Body of pancreas (tissue), 4 donors: ENCODE data around the gene CEP104. TPM values are rescaled to one million over a fixed set of nuclear protein-coding genes. Genes with fewer than 3 reads are reported as not detected.
A peak's percentile ranks its signal among the peaks of the same experiment; 100 is the strongest.

Source experiments
- ATAC-seq: fragments of 150-250 bp; one replicate; pipeline ENCODE4 v1.9.1; 2016
- DNase-seq, 4 donors: peaks; one replicate each; pipeline ENCODE4 v3.0.0-alpha.2; 2019
- H3K27ac ChIP-seq, 4 donors: fragments of 200-600 bp; sonication (generic); 1 replicate in 3 of 4; 2 replicates in 1 of 4; pipeline versions ENCODE4 v1.5.1 to v1.6.1; 2016 to 2019; ENCODE audit warnings: mild to moderate bottlenecking in 1 of 4, mixed read lengths in 1 of 4, moderate library complexity in 1 of 4
- H3K27me3 ChIP-seq, 2 donors: fragments of 200-600 bp; sonication (generic); one replicate each; pipeline ENCODE4 v1.6.0; 2016; ENCODE audit warnings: mild to moderate bottlenecking in 1 of 2
- H3K36me3 ChIP-seq, 2 donors: fragments of 200-600 bp; sonication (generic); replicated peaks in 1 of 2; 2 replicates each; pipeline ENCODE4 v1.5.1; 2016; ENCODE audit warnings: low read depth in 2 of 2; ENCODE audit not compliant: insufficient read depth in 1 of 2
- H3K4me1 ChIP-seq: fragments of 200-600 bp; sonication (generic); one replicate; pipeline ENCODE4 v1.6.0; 2016
- H3K4me3 ChIP-seq, 2 donors: fragments of 200-600 bp; sonication (generic); 1 replicate in 1 of 2; 2 replicates in 1 of 2; pipeline ENCODE4 v1.5.1; 2016 to 2019
- H3K9me3 ChIP-seq, 3 donors: fragments of 200-600 bp; sonication (generic); 1 replicate in 2 of 3; 2 replicates in 1 of 3; pipeline ENCODE4 v1.5.1; 2016
- CTCF ChIP-seq, 7 experiments: fragments of 450-650 bp in 4 of 7; fragments of 200-600 bp in 3 of 7; sonication (generic) in 3 of 7; IDR thresholded peaks; one replicate each; pipeline ENCODE4 v1.5.1; 2016 to 2019; ENCODE audit warnings: antibody characterized with exemption in 7 of 7
- POLR2A ChIP-seq, 3 donors: fragments of 450-650 bp; IDR thresholded peaks; one replicate each; pipeline ENCODE4 v1.6.1; 2016; ENCODE audit warnings: antibody characterized with exemption in 3 of 3, mild to moderate bottlenecking in 2 of 3
- WGBS, 2 donors: methylation state at CpG; one replicate each; pipeline ENCODE4 v1.1.5; 2017; 5-methylcytosine and 5-hydroxymethylcytosine counted together
- intact Hi-C: fragments of 100-400 bp; cut with DNase I; formaldehyde crosslinking; loops from one replicate; pipeline ENCODE4 v1.15.1; 2023
- total RNA-seq, 2 donors: library from RNA; depleted of rRNA; stranded (reverse); fragments of >200 nt; gene quantifications; one replicate each; pipeline ENCODE4 v1.1.0, GENCODE V29; 2016

CEP104 gene
- total RNA-seq, 2 donors from 2014 or later, result 17.9 to 22.1 TPM

GRCh38 chr1:3879099-3879498 lies 22.1 kb upstream of the CEP104 start:
- no peaks in the 10 kb centered on the region for H3K4me1 ChIP-seq
- peak overlapping the region in 2 of 4 donors; percentile 52 to 59 for H3K27ac ChIP-seq
- TF ChIP-seq CTCF (IDR thresholded peaks at IDR 0.05) (no peak), POLR2A (IDR thresholded peaks at IDR 0.05) (no peak)
- H3K9me3 ChIP-seq, result no peaks in the 10 kb centered on the region
- intact Hi-C loops, result no loop called here
- H3K4me3 ChIP-seq, result no peak overlapping the region
- ATAC-seq (no peak), DNase-seq (no peak)
- peaks cover 0 to 2% of the 10 kb centered on the region in 2 donors for H3K36me3 ChIP-seq
- no peaks in the 10 kb centered on the region for H3K27me3 ChIP-seq
- 98% methylated on average over 7 of the region's 7 CpGs for WGBS, 2 donors

- no peaks in the 10 kb centered on the region for H3K27me3 ChIP-seq
- DNase-seq (no peak), ATAC-seq (no peak)
- WGBS, 2 donors, result 91 to 95% methylated on average over 8 to 15 of the region's 16 CpGs
- intact Hi-C loops, result no loop called here
- H3K27ac ChIP-seq, result no peak overlapping the region
- H3K9me3 ChIP-seq, result no peaks in the 10 kb centered on the region
- no peak for TF ChIP-seq POLR2A (IDR thresholded peaks at IDR 0.05)
- TF ChIP-seq CTCF (IDR thresholded peaks at IDR 0.05), result no peak
- H3K36me3 ChIP-seq, result peaks cover 0 to 5% of the 10 kb centered on the region in 2 donors
- H3K4me3 ChIP-seq, result no peak overlapping the region
- no peaks in the 10 kb centered on the region for H3K4me1 ChIP-seq
Measured at GRCh38 chr1:3876716-3877115, 19.7 kb upstream of the CEP104 start.

- Histone ChIP-seq H3K9me3 (no peaks in the 10 kb centered on the region), H3K27me3 (no peaks in the 10 kb centered on the region), H3K36me3 (peaks cover 0 to 5% of the 10 kb centered on the region in 2 donors), H3K4me3 (no peak overlapping the region), H3K27ac (no peak overlapping the region), H3K4me1 (no peaks in the 10 kb centered on the region)
- 92 to 95% methylated on average over 23 of the region's 23 CpGs for WGBS, 2 donors
- TF ChIP-seq CTCF (IDR thresholded peaks at IDR 0.05) (no peak), POLR2A (IDR thresholded peaks at IDR 0.05) (no peak)
- intact Hi-C loops, result no loop called here
- ATAC-seq, result no peak
- DNase-seq, result no peak
Measured at GRCh38 chr1:3874736-3875135, 17.7 kb upstream of the CEP104 start.

- 79 to 96% methylated on average over 3 to 8 of the region's 8 CpGs for WGBS, 2 donors
- H3K36me3 ChIP-seq, result peaks cover 0 to 7% of the 10 kb centered on the region in 2 donors
- no peak for DNase-seq
- H3K4me1 ChIP-seq, result no peaks in the 10 kb centered on the region
- no peak for ATAC-seq
- no peaks in the 10 kb centered on the region for H3K27me3 ChIP-seq
- H3K4me3 ChIP-seq, result no peak overlapping the region
- intact Hi-C loops, result no loop called here
- H3K27ac ChIP-seq, result no peak overlapping the region
- H3K9me3 ChIP-seq, result no peaks in the 10 kb centered on the region
- TF ChIP-seq POLR2A (IDR thresholded peaks at IDR 0.05), result no peak
- no peak for TF ChIP-seq CTCF (IDR thresholded peaks at IDR 0.05)
Measured at GRCh38 chr1:3872546-3872945, 15.5 kb upstream of the CEP104 start.

- no peaks in the 10 kb centered on the region for H3K27me3 ChIP-seq
- H3K4me3 ChIP-seq, result no peak overlapping the region
- DNase-seq (no peak), ATAC-seq (no peak)
- no peaks in the 10 kb centered on the region for H3K9me3 ChIP-seq
- intact Hi-C loops, result no loop called here
- no peak for TF ChIP-seq POLR2A (IDR thresholded peaks at IDR 0.05)
- no peak for TF ChIP-seq CTCF (IDR thresholded peaks at IDR 0.05)
- no peaks in the 10 kb centered on the region for H3K4me1 ChIP-seq
- no peak overlapping the region for H3K27ac ChIP-seq
- peaks cover 0 to 7% of the 10 kb centered on the region in 2 donors for H3K36me3 ChIP-seq
- 96% methylated on average over 7 of the region's 7 CpGs for WGBS, 2 donors
Measured at GRCh38 chr1:3871451-3871805, 14.4 kb upstream of the CEP104 start.
